GM12878 (cell line): ENCODE data around the gene XKRX. TPM values are rescaled to one million over a fixed set of nuclear protein-coding genes. Genes with fewer than 3 reads are reported as not detected.

Experiments used
- ATAC-seq: fragments of 200-7000 bp; cut with Tn5 transposase; 3 replicates; pipeline ENCODE4 v1.9.1; 2020; ENCODE audit warnings: mild to moderate bottlenecking, moderate library complexity
- BruUV-seq: library from RNA; stranded (reverse); fragments of 400-500 nt; replicated peaks from 2 replicates; lab custom pipeline; 2021; lab: Mats Ljungman, UMichigan
- CTCF ChIA-PET: fragments of 300-600 bp; sonication (Branson Sonifier 250); formaldehyde crosslinking; extraction: SDS; loops from one replicate; lab custom pipeline; 2021; ENCODE audit warnings: inconsistent platforms; lab: Yijun Ruan, JAX
- POLR2A ChIA-PET: fragments of 350-600 bp; formaldehyde crosslinking; extraction: SDS; loops from one replicate; lab custom pipeline; 2021; ENCODE audit warnings: inconsistent platforms; lab: Charles Lee
- RAD21 ChIA-PET: fragments of 300-600 bp; sonication (Branson Sonifier 250); formaldehyde crosslinking; loops from one replicate; lab custom pipeline; 2023; ENCODE audit warnings: antibody characterized with exemption; ENCODE audit not compliant: unreplicated experiment; lab: Charles Lee
- SMC1A ChIA-PET: fragments of 300-600 bp; sonication (Branson Sonifier 250); formaldehyde crosslinking; loops from one replicate; lab custom pipeline; 2023; ENCODE audit not compliant: unreplicated experiment, uncharacterized antibody; lab: Charles Lee
- DNase-seq: peaks from one replicate; pipeline ENCODE4 v3.0.0-alpha.2; 2011; ENCODE audit warnings: low read depth, low spot score
- FAIRE-seq: peaks from 3 replicates; lab custom pipeline; 2011; peaks lifted over from hg19 to GRCh38; lab: Jason Lieb, UNC
- H2AFZ ChIP-seq: 2 replicates; pipeline ENCODE4 v1.6.0; 2011; ENCODE audit warnings: low read depth, low read length, control low read depth; ENCODE audit not compliant: control insufficient read depth
- H3K27ac ChIP-seq: 2 replicates; pipeline ENCODE4 v1.5.1; 2011; ENCODE audit warnings: control low read depth; ENCODE audit not compliant: control insufficient read depth, insufficient read depth
- H3K27me3 ChIP-seq, 2 experiments: replicated peaks in 1 of 2; 2 replicates each; pipeline versions ENCODE4 v1.6.0 to v1.6.1; 2011; ENCODE audit warnings: low read length in 1 of 2; ENCODE audit not compliant: control insufficient read depth in 2 of 2, insufficient read depth in 2 of 2
- H3K36me3 ChIP-seq, 2 experiments: 2 replicates each; pipeline ENCODE4 v1.5.1; 2011; ENCODE audit warnings: low read length in 1 of 2; ENCODE audit not compliant: control insufficient read depth in 2 of 2, insufficient read depth in 2 of 2
- H3K4me1 ChIP-seq: 2 replicates; pipeline ENCODE4 v1.6.1; 2011; ENCODE audit warnings: mild to moderate bottlenecking, low read length, moderate library complexity, mixed read lengths; ENCODE audit not compliant: control insufficient read depth, insufficient read depth
- H3K4me2 ChIP-seq: 2 replicates; pipeline ENCODE4 v1.6.0; 2011; ENCODE audit warnings: control low read depth; ENCODE audit not compliant: control insufficient read depth, insufficient read depth
- H3K4me3 ChIP-seq: fragments of 200-600 bp; sonication (generic); 2 replicates; pipeline ENCODE4 v1.5.1; 2016
- H3K79me2 ChIP-seq: 2 replicates; pipeline ENCODE4 v1.6.0; 2011; ENCODE audit warnings: low read length; ENCODE audit not compliant: control insufficient read depth, insufficient read depth
- H3K9ac ChIP-seq: 2 replicates; pipeline ENCODE4 v1.8.0; 2011; ENCODE audit warnings: low read length, control low read depth, mixed read lengths; ENCODE audit not compliant: control insufficient read depth, insufficient read depth
- H3K9me3 ChIP-seq: replicated peaks from 3 replicates; pipeline ENCODE4 v1.5.1; 2011; ENCODE audit warnings: mild to moderate bottlenecking, low read length; ENCODE audit not compliant: control insufficient read depth, insufficient read depth
- H4K20me1 ChIP-seq: 2 replicates; pipeline ENCODE4 v1.6.0; 2011; ENCODE audit not compliant: control insufficient read depth, insufficient read depth
- CBX5 ChIP-seq: sonication (generic); IDR thresholded peaks from 2 replicates; pipeline ENCODE4 v1.6.1; 2016; ENCODE audit warnings: low read depth, moderate library complexity, mild to moderate bottlenecking, inconsistent platforms
- E4F1 ChIP-seq: fragments of 450-650 bp; IDR thresholded peaks from 2 replicates; pipeline ENCODE4 v1.6.1; 2018; ENCODE audit warnings: borderline replicate concordance, mild to moderate bottlenecking; ENCODE audit not compliant: partially characterized antibody
- GABPA ChIP-seq: IDR thresholded peaks from 2 replicates; pipeline ENCODE4 v1.6.1; 2014; ENCODE audit warnings: antibody characterized with exemption, low read depth, mild to moderate bottlenecking, inconsistent platforms
- HCFC1 ChIP-seq: fragments of 150-350 bp; IDR thresholded peaks from 2 replicates; pipeline ENCODE4 v1.6.1; 2014; ENCODE audit warnings: low read length
- KAT2A ChIP-seq: conservative IDR thresholded peaks from 2 replicates; pipeline ENCODE4 v1.6.1; 2011; ENCODE audit warnings: low read depth, low read length; ENCODE audit not compliant: control insufficient read depth
- KDM1A ChIP-seq: fragments of 200-600 bp; sonication (generic); IDR thresholded peaks from 2 replicates; pipeline ENCODE4 v1.6.1; 2016; ENCODE audit warnings: borderline replicate concordance
- LARP7 ChIP-seq: fragments of 450-650 bp; IDR thresholded peaks from 2 replicates; pipeline ENCODE4 v1.6.1; 2017; ENCODE audit warnings: mild to moderate bottlenecking
- MEF2A ChIP-seq: IDR thresholded peaks from 2 replicates; pipeline ENCODE4 v1.6.1; 2011; ENCODE audit warnings: low read depth, mild to moderate bottlenecking, low read length, moderate library complexity; ENCODE audit not compliant: insufficient read depth
- MTA3 ChIP-seq: IDR thresholded peaks from 2 replicates; pipeline ENCODE4 v1.6.1; 2012; ENCODE audit warnings: low read length, inconsistent platforms, borderline replicate concordance
- TCF12 ChIP-seq: IDR thresholded peaks from 2 replicates; pipeline ENCODE4 v1.6.1; 2011; ENCODE audit warnings: low read depth, mild to moderate bottlenecking, low read length
- WGBS: methylation state at CpG from one replicate; pipeline ENCODE4 v1.1.6; 2016; ENCODE audit warnings: low lambda C conversion rate; ENCODE audit not compliant: insufficient replicate concordance, insufficient coverage; ENCODE audit errors: missing lambda C conversion rate; 5-methylcytosine and 5-hydroxymethylcytosine counted together
- in situ Hi-C: fragments of 300-500 bp; cut with MboI; formaldehyde crosslinking; loops from 9 replicates; pipeline ENCODE4 v1.14.3; 2018; ENCODE audit warnings: mixed read lengths
- intact Hi-C: fragments of 100-400 bp; cut with micrococcal nuclease; formaldehyde crosslinking; loops from one replicate; pipeline ENCODE4 v1.14.2; 2022; ENCODE audit not compliant: unreplicated experiment
- polyA plus RNA-seq, 11 experiments: library from polyadenylated mRNA; depleted of rRNA in 4 of 11; unstranded in 6 of 11; stranded (reverse) in 5 of 11; fragments of >200 nt; fragmentation: Nextera tagmentation in 4 of 11; fragmentation: Illumina TruSeq in 1 of 11; extraction: Ambion mirVana in 4 of 11; extraction: Trizol in 1 of 11; gene quantifications; 1 replicate in 1 of 11; 2 replicates in 10 of 11; pipeline versions ENCODE4 v1.2.1 to v1.2.3, GENCODE V29; 2011 to 2016; ENCODE audit warnings: inconsistent platforms in 2 of 11, missing spikeins in 2 of 11, low read depth in 1 of 11
- total RNA-seq, 4 experiments: library from RNA; depleted of rRNA in 3 of 4; stranded (reverse); fragments of >200 nt in 3 of 4; fragmentation: Illumina TruSeq in 1 of 4; extraction: Trizol in 1 of 4; gene quantifications; 2 replicates each; pipeline versions ENCODE4 v1.2.1 to v1.2.3, GENCODE V29; 2013 to 2021
- TF ChIP-seq, protein P1 (sequence below): IDR thresholded peaks from 2 replicates; pipeline ENCODE4 v1.6.1; 2011; ENCODE audit warnings: low read depth, low read length, improper control_type of control experiment, borderline replicate concordance

Gene XKRX
- total and polyA plus RNA-seq, 10 of the 15 experiments (the other 5 are each of a cell fraction or from before 2014, with no cell fraction given): 0.07 to 0.30 (median 0.22) TPM; not detected in 4

DNA sequence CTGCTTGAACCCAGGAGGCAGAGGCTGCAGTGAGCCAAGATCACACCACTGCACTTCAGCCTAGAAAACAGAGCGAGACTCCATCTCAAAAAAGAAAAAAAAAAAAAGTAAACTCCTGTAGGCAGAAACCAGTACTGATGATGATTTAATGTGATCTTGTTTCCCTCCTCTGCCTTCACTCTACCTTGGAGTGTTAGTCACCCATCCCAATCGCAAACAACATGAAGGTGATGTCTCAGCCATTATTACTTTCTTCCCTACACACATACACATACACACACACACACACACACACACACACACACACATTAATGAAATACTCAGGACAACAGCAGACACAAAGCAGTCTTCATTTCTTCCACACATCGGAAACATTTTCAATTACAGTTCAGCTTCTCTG lies 15.6 kb downstream of the XKRX start:
- Histone ChIP-seq H3K9me3 (no peaks in the 10 kb centered on the region), H2AFZ (no peak overlapping the region), H3K36me3 (no peaks in the 10 kb centered on the region), H3K4me2 (no peak overlapping the region), H3K9ac (no peak overlapping the region), H3K79me2 (no peaks in the 10 kb centered on the region), H3K27ac (no peak overlapping the region), H3K4me3 (no peak overlapping the region), H3K4me1 (no peaks in the 10 kb centered on the region), H4K20me1 (no peaks in the 10 kb centered on the region), H3K27me3 (no peaks in the 10 kb centered on the region)
- FAIRE-seq (no peak), DNase-seq (no peak), ATAC-seq (no peak)
- ChIA-PET CTCF (no interaction called here), RAD21 (no interaction called here), SMC1A (interaction anchor here (1.2 kb wide), 1 partner anchor 9 kb away, joined by 5 read pairs; no protein-coding TSS in a partner anchor), POLR2A (interaction anchor here (0.6 kb wide), 1 partner anchor 145 kb away, joined by 4 read pairs; no protein-coding TSS in a partner anchor)
- in situ Hi-C loops (no loop called here), intact Hi-C loops (no loop called here)
- no peak for TF ChIP-seq KAT2A
- TF ChIP-seq MEF2A: no peak
- TF ChIP-seq E4F1: no peak
- 47% methylated on average over 2 of the region's 3 CpGs for WGBS
- no TSS peak for BruUV-seq

- no TSS peak for BruUV-seq
- Histone ChIP-seq H3K9ac (no peak overlapping the region), H3K27ac (no peak overlapping the region), H3K79me2 (no peaks in the 10 kb centered on the region), H3K4me2 (no peak overlapping the region), H4K20me1 (no peaks in the 10 kb centered on the region), H3K4me1 (no peaks in the 10 kb centered on the region), H3K4me3 (no peak overlapping the region), H2AFZ (no peak overlapping the region), H3K9me3 (no peaks in the 10 kb centered on the region), H3K36me3 (no peaks in the 10 kb centered on the region), H3K27me3 (no peaks in the 10 kb centered on the region)
- no peak for TF ChIP-seq TCF12
- no peak for TF ChIP-seq CBX5
- TF ChIP-seq, protein P1, sequence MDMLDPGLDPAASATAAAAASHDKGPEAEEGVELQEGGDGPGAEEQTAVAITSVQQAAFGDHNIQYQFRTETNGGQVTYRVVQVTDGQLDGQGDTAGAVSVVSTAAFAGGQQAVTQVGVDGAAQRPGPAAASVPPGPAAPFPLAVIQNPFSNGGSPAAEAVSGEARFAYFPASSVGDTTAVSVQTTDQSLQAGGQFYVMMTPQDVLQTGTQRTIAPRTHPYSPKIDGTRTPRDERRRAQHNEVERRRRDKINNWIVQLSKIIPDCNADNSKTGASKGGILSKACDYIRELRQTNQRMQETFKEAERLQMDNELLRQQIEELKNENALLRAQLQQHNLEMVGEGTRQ: no peak
- no peak for TF ChIP-seq MTA3
- no peak for TF ChIP-seq LARP7
- no peak for TF ChIP-seq KDM1A
- TF ChIP-seq GABPA: no peak
- no peak for TF ChIP-seq HCFC1
- RAD21 ChIA-PET: no interaction called here
- DNase-seq: no peak
- 0% methylated on average over 1 of the region's 1 CpG for WGBS
- in situ Hi-C loops (no loop called here), intact Hi-C loops (no loop called here)
- CTCF ChIA-PET: no interaction called here
- SMC1A ChIA-PET: no interaction called here
- FAIRE-seq: no peak
- POLR2A ChIA-PET: no interaction called here
- ATAC-seq: no peak
These were observed 17.0 kb downstream of the XKRX start for GRCh38 chrX:100911731-100912130.
